ENCODE data around the gene KAT7. TPM values are rescaled to one million over a fixed set of nuclear protein-coding genes. Genes with fewer than 3 reads are reported as not detected.

Gene KAT7
- total RNA-seq, 1 experiment from 2014 or later = 79.5 TPM

GRCh38 chr17:49752508-49752907, 36.0 kb upstream of the KAT7 start:
- RAD21 ChIA-PET (ENCODE audit: low non-redundant PET in 1 of 2, low total read pairs in 2 of 2, uncharacterized antibody in 2 of 2, unreplicated experiment in 2 of 2) = interaction anchor here in 1 of 2 experiments (0.7 kb wide), 1 partner anchor 11 kb away, joined by 3 read pairs; the partner anchor contains the start of gene FAM117A
- POLR2A ChIA-PET = interaction anchor here (0.9 to 1.0 kb wide), 2 partner anchors 11 to 12 kb away, joined by 3 read pairs; partner anchors contain the start of gene FAM117A
- no TSS peak for BruUV-seq (replicated peaks)
- Histone ChIP-seq H2AFZ (ENCODE audit: low read depth, low read length, poor library complexity, severe bottlenecking) (no peak overlapping the region), H4K20me1 (ENCODE audit: insufficient read depth) (no peaks in the 10 kb centered on the region), H3K4me3 (replicated peaks in 1 of 2; ENCODE audit: low read depth in 1 of 2, low read length in 2 of 2) (no peak overlapping the region), H3K9ac (ENCODE audit: low read length) (no peak overlapping the region), H3K79me2 (ENCODE audit: insufficient read depth, low read length) (no peaks in the 10 kb centered on the region), H3K4me2 (ENCODE audit: low read length) (no peak overlapping the region), H3K36me3 (ENCODE audit: control insufficient read depth in 1 of 2, insufficient read depth in 2 of 2, low read length in 2 of 2) (no peaks in the 10 kb centered on the region), H3K9me3 (ENCODE audit: control insufficient read depth in 1 of 2, insufficient read depth in 1 of 2, low read depth in 1 of 2, low read length in 2 of 2) (no peaks in the 10 kb centered on the region), H3K4me1 (ENCODE audit: control insufficient read depth in 1 of 2, insufficient read depth in 2 of 2, low read length in 2 of 2) (no peaks in the 10 kb centered on the region), H3K27me3 (ENCODE audit: insufficient read depth, low read length) (no peaks in the 10 kb centered on the region), H3K9me2 (ENCODE audit: insufficient read depth) (no peaks in the 10 kb centered on the region), H3K27ac (ENCODE audit: low read depth, low read length) (no peak overlapping the region)
- CTCF ChIA-PET = interaction anchor here (1.3 kb wide), 1 partner anchor 12 kb away, joined by 4 read pairs; the partner anchor contains the start of gene FAM117A
- DNase-seq (ENCODE audit: low read depth, low spot score) (no peak), ATAC-seq (no peak)
- TF ChIP-seq SIN3A (IDR thresholded peaks at IDR 0.05; ENCODE audit: low read depth) (no peak), TCF7L2 (IDR thresholded peaks at IDR 0.05; ENCODE audit: borderline replicate concordance, extremely low read depth, insufficient read depth, insufficient read length) (no peak), POLR2AphosphoS5 (IDR thresholded peaks at IDR 0.05; ENCODE audit: low read depth, low read length) (no peak), EGR1 (IDR thresholded peaks at IDR 0.05; ENCODE audit: low read depth) (no peak), MAX (IDR thresholded peaks at IDR 0.05) (no peak), POLR2A (IDR thresholded peaks at IDR 0.05; ENCODE audit: borderline replicate concordance, extremely low read depth, insufficient read depth, insufficient read length) (no peak), SP1 (IDR thresholded peaks at IDR 0.05; ENCODE audit: low read depth) (no peak), CEBPB (IDR thresholded peaks at IDR 0.05; ENCODE audit: low read depth) (no peak), ATF3 (IDR thresholded peaks at IDR 0.05) (no peak), FOSL1 (IDR thresholded peaks at IDR 0.05; ENCODE audit: low read depth) (no peak), CBX3 (IDR thresholded peaks at IDR 0.05; ENCODE audit: low read depth) (no peak), YY1 (IDR thresholded peaks at IDR 0.05; ENCODE audit: extremely low read depth, insufficient replicate concordance, low read depth, low read length) (no peak), SRF (IDR thresholded peaks at IDR 0.05; ENCODE audit: low read depth) (no peak), EZH2 (IDR thresholded peaks at IDR 0.05) (no peak), ZNF274 (IDR thresholded peaks at IDR 0.05; ENCODE audit: low read depth, low read length) (no peak), ZFX (IDR thresholded peaks at IDR 0.05) (no peak), JUND (IDR thresholded peaks at IDR 0.05) (no peak)
- intact Hi-C loops (cut with micrococcal nuclease) = no loop called here

Data from HCT116 (cell line).